ENCODE data around the gene TXN.
A peak's percentile ranks its signal among the peaks of the same experiment; 100 is the strongest.
"Not testable (repeated sequence)": the region's sequence is repeated elsewhere in the genome, so short reads cannot be mapped to it uniquely, and the experiment has no call there.

TXN gene

DNA sequence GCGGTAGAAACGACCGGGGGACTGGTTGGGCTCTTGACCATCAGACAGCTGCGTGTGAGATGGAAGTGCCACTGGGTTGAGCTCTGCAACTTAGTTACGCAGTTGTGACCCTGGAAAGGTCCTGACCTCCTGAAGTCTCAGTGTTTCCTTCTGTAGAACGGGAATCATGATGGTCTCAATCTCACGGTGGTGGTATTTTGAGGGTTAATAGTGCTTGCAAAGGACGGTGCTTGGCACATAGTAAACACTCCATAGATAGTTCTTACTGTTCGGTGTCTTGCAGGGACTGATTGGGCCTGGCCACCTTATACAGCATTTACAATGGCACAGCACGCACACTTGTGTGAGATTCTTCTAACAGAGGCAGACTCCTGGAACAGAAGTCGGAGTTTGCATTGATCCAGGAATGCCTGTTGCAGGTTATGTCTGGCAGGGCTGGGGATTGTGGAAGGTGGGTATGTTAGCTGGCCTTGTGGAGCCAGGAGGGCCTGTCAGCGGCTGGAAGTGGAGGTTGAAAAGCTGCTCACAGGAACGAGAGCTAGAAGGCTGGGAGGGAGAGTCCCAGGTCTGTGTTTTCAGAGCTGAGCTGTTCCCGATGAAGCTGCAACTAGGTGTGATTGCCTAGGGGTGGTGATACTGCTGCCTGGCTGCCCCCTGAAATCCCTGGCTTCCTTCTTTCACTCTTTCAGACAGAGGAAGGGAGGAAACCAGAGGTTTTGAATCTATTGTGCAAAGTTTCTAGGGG, 962 bp upstream of the TXN start:
- DNase-seq: no peak

DNA sequence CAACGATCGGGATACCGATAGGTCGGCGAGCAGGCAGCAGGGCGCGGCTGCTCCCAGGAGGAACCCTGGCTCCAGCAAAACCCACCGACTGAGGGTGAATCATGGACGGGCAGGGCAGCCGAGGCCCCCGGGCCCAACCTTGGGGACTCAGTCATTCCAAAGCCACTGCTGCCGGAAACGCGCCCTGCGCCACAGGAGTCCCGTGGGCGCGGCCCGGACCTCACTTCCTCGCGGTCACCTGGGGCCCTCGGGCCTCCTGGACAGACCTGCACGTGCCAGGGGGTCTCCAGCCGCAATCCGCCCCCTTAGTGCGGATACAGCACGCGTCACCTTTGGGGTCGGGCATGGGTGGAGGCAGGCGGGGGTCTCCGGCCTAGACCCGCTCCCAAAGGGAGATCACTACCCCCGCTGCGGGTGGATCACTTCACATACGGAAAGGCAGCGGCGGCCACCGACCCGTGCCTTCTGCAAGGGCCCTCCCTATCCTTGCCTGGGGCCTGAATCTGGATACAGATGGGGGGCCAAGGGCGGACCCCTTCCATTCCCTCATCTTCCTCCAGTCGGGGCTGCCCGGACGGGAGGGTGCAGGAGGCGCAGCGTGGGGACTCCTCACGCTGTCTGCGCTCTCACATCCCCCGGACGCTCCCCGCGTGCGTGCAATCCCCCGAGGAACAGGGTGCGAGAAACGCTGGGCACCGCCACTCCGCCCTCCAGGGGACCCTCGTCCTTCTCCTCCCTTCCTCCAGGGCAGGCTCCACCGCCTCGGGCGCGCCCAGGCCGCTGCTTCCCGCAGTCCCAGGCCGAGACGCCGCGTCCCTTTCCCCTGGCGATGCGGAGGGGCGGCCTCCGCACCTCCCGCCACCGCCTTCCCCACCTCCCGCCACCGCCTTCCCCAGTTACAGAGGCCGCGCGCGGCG, 586 bp downstream of the TXN start:
- peak; percentile 46 for DNase-seq

- no peak for DNase-seq
Observed at GRCh38 chr9:110255034-110255462, 1.3 kb downstream of the TXN start.

DNA sequence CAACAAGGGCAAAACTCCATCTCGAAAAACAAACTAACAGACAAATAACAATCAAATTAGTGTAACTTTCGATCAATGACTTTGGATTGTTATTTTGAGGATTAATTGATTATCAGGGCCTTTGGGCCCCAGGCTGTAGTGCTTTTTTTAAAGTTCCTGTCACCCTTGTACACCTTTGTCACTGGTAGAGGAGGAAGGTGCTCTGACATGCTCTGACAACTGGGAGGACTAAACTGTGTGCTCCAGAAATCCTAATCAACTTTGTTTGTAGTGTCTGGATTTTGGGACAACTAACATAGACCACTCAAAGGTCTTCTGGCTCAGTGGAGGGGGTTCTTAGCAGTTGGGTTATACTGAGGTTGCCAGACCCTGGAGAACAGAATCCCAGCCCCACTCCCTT, 1.8 kb downstream of the TXN start:
- no peak for DNase-seq

GRCh38 chr9:110252509-110253139, 3.7 kb downstream of the TXN start:
- DNase-seq: no peak

- not testable (repeated sequence) for DNase-seq
Observed at GRCh38 chr9:110251770-110252169, 4.5 kb downstream of the TXN start.

GRCh38 chr9:110251212-110251611, 5.1 kb downstream of the TXN start:
- no peak for DNase-seq

DNA sequence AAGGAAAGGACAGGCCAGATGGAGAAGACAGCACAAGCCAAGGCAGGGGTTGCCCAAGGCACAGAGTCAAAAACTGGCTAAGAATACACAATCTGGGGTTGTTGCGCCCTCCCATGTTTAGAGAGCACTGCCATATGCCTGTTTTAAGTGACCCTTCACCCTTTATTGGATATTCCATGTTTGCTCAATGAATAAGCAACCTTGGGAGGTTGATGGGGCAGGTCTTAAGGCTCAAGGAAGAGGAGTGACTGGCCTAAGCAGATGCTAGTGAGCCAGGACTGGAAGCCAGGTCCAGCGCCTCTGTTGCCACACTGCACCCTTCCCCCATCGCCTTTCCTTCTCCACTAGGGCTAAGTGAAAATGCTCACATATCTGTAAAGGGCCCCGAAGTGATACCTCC, 6.7 kb downstream of the TXN start:
- DNase-seq: no peak

DNA sequence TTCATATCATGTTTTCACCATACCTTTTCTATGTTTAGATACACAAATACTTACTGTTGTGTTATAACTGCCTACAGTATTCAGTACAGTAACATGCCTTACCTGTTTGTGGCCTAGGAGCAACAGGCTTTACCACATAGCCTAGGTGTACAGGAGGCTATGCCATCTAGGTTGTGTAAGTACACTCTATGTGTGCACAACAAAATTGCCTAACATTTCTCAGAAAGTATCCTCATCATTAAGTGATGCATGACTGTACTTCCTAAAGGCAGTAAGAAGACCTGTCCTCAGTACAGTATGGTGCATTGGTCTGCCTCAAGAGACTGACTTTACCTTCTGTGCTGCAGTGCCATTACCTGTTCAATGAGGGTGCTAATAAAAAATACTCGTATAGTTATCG, 7.9 kb downstream of the TXN start:
- no peak for DNase-seq

DNA sequence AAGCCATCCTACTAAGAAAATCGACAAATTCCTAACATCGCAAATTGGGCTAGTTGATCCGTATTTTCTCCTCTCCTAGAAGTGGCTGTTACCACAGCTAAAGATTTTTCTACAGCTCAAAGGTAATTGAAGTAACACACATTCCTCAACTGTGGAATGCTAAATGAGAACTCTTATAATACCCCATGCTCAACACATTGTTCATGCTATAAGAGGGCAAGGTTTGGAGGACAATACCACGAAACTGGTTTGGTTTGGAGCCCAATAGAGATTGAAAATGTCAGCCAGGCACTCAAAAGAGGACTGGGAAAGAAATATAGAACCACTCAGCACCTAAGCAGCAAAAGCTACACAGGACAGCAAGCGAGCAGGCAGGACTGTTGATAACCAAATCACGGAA, 10.1 kb downstream of the TXN start:
- DNase-seq: no peak

GRCh38 chr9:110244616-110245015, 11.7 kb downstream of the TXN start:
- DNase-seq: no peak

- no peak for DNase-seq
Observed at GRCh38 chr9:110241858-110242321, 14.4 kb downstream of the TXN start.

DNA sequence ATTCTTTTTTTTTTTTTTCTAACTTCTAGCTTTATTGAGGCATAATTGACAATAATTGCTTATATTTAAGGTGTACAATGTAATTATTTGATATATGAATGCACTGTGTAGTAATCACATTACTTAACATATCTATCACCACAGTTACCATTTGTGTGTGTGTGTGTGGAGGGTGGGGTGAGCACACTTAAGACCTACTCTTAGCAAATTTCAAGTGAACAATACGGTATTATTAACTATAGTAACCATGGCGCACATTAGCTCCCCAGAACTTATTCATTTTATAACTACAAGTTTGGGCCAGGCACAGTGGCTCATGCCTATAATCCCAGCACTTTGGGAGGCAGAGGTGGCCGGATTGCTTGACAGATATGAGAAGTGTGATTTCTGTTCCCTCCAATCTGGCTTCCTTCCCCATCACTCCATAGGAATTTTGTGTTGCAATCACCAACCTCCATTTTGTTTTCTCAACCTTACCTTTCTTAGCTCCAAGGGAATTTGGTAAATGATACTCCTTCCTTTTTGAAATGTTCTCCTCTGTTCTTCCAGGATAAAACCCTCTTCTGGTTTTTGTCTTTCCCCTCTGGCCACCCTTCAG, 14.9 kb downstream of the TXN start:
- DNase-seq: peak; percentile 48

- DNase-seq: no peak
Observed at GRCh38 chr9:110240198-110240597, 16.1 kb downstream of the TXN start.

DNA sequence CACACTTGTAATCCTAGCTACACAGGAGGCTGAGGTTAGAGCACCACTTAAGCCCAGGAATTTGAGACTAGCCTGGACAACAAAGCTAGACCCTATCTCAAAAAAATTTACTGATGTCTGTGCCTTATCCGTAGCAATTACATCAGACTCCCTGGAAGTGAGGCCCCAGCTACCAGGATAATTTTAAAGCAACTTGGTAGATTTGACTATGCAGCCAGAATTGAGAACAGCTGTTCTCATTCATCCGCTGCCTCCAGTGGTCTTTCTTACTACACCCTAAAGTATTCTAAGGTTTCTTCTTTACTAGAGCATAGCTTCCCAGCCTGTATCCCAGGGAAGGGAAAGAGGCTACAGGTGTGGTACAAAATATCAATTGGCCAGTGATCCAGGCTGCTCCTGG, 28.0 kb downstream of the TXN start:
- DNase-seq: no peak

GRCh38 chr9:110224583-110224982, 31.7 kb downstream of the TXN start:
- DNase-seq: no peak

DNA sequence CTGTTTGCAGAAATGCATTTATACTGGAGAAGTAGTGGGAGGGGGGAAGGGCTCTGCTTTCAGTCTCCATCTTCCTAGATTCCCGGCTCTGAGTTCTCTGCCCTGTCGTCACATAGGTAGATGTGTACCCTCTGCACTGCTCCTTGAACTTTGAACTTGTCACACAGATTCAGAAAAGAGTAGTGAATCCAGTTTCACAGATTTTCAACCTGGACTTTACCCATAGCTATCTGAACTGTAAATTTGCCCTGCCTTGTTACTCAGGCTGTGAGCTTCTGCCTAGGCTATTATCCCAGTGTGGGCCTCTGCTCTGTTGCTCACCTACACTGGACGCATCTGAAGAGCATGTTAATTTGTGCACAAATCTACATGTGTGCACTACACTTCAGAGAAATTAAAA, 35.5 kb downstream of the TXN start:
- no peak for DNase-seq

DNA sequence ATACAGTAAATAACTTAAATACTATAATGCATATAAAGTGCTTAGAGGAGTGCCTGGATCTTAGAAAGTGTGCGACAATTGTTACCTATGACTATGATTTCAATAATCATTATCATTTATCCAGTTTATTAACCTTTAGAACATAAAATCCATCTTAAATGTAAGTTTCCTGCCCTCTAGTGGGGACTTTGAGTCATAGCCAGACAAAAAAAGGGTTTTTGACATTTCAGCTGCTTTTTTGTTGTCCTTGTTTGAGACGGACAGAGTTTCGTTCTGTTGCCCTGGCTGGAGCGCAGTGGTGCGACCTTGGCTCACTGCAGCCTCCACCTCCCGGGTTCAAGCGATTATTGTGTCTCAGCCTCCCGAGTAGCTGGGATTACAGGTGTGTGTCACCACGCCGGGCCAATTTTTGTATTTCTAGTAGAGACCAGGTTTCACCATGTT, 38.6 kb downstream of the TXN start:
- peak; percentile 49 for DNase-seq

DNA sequence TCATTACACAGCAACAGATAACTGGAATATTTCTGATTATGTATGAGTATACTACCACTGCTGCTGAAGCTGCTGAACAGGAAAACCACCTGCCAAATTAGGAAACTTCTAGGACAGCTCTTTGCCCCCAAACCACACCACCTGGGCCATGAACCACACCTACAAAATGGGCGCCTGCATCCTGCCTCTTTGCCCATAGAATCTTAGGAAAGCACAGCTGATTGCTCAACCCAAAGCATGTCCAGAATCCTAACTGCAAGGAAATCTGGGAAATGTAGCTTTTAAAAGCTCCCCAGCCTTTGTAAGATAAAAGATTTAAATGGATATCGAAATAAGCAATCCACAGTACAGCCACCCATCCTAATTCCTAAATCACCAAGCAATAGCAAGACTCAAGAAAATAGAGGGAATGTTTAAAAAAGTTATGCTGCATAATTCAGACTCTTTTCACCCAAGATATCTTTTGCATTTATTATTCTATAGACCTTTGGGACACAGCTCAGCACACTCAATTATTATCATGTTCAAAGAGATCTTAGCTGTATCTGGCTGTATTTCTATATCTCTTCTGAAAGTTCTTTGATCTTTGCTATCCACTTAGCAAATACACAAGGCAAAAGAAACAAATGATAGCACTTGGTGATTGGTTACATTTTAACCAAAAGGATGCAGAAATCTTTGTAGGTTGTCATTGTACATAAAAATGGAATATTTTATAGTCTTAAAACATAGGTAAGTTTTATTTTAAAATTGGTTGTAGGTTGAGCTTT, 41.5 kb downstream of the TXN start:
- DNase-seq: no peak

- no peak for DNase-seq
Observed at GRCh38 chr9:110214090-110214489, 42.2 kb downstream of the TXN start.

GRCh38 chr9:110213413-110214044, 42.8 kb downstream of the TXN start:
- DNase-seq: no peak

GRCh38 chr9:110208031-110208430, 48.3 kb downstream of the TXN start, which contains the start of gene C9orf152:
C9orf152 (minus strand) TSS chr9:110208159; CDS start chr9:110207579, 580 bp downstream.
- no peak for DNase-seq
